ENCODE results near the gene MYH10.

MYH10 gene

GRCh38 chr17:8444494-8444893 is 186.0 kb downstream of the MYH10 start:
- no peak for DNase-seq (ENCODE audit: low read depth in 3 of 3)

DNA sequence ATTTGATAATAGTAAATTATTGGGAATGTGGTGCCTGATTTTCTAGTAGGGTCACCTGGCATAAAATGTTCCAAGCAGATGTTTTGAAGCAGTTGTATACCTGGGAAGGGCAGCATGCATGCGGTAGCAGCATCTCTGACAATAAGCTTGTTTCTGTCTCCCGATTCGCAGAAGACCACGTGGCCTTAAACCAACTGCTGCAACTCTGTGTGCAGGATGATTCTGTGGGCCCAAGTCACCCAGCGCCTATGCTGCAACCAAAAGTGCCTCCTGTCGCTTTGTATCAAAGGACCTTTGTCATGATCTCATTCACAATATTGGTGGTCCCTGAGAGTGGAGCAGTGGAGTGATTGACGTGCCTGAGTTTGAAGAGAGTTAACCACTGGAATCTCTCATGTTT is 186.8 kb downstream of the MYH10 start:
- no peak for DNase-seq (ENCODE audit: low read depth in 3 of 3)

- no peak for DNase-seq (ENCODE audit: low read depth in 3 of 3)
Measured at GRCh38 chr17:8442310-8442709, 188.2 kb downstream of the MYH10 start.

DNA sequence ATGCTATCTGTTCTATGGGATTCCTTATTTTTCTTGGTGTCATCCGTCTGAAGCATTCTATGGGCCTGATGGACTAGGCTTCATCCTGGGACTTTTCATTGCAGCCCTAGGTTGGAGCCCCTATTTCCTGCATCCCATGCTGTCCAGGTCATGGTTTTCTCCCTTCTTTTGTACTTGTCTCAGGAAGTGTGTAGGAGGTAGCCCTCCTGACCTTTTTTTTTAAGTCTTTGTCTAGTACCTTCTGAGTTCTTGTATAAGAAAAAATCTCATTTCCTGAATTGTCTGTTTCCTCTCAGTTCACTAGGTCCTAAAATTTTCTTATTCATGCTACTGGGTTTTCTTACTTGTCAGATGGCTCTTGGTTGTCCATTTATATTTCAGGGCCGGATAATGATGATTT is 188.8 kb downstream of the MYH10 start:
- no peak for DNase-seq (ENCODE audit: low read depth in 3 of 3)

DNA sequence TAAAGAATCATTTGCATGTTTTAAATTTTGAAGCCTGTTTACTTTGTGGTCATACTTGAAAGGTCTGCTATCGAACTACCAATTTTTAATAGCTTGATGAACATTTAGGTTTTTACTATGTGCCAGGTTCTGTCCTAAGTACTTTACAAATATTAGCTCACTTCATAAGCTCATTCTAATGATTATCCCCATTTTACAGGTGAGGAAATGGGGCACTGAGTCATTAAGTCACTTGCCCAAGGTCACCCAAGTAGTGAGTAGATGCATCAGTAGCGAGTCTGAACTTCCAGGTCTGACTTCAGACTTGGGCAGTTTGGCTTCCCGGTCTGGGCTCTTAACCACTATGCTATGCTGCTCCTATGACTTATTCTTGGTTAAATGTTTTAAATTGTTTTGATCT is 190.8 kb downstream of the MYH10 start:
- DNase-seq (ENCODE audit: low read depth in 3 of 3) = no peak

- no peak for DNase-seq (ENCODE audit: low read depth in 3 of 3)
Measured at GRCh38 chr17:8438441-8438840, 192.1 kb downstream of the MYH10 start.

GRCh38 chr17:8436844-8437171 is 193.7 kb downstream of the MYH10 start:
- no peak for DNase-seq (ENCODE audit: low read depth in 3 of 3)

- DNase-seq (ENCODE audit: low read depth in 3 of 3) = peak; percentile 32 to 51 (median 32)
Measured at GRCh38 chr17:8436169-8436843, 194.2 kb downstream of the MYH10 start.

DNA sequence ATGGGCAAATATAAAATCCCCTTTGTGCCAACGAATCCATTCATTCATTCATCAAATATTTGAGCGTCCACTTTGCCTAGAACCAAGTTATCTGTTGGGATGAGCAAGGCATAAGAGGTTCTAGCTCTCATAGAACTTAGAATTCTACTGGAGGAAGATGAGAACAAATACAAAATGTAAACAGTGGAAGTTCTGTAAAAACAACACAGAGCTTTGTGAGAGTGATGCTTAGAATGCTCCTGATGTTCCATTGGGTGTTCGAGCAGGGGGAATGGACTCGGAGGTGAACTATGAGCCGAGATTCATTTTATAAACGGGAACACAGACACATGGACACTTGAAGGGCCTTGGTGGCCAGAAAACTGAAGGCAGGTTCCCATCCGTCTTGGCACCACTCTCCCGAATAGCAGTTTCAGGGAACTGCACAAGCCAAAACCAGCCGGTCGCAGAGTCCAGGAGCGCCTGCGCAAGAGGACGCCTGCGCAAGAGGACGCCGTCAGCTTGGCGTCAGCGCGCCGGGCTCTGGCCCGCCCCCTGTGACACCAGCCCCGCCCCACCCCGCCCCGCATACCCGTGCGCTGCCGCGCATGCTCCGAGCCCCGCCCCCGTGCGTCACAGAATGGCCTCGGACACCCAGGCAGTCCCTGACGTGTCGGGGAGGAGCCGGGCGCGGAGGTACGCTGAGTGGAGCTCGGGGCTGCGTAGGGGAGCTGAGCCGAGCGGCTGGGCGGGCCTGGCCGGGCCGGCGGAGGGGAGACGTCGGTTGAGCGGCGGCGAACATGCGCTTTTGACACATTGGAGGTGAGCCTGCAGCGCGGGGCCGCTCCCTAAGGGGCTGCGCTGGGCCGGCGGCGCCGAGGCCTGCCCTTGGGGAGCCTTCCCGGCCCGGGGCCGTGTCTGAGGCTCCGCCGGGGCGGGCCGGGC is 195.0 kb downstream of the MYH10 start, which contains the start of gene NDEL1:
TSS of gene NDEL1 (plus strand) at position 640 of the 924 bp plus-strand sequence. CDS start 8,388 bp downstream, outside the sequence.
- DNase-seq (ENCODE audit: low read depth in 3 of 3) = peak; percentile 98 to 99 (median 98)

DNA sequence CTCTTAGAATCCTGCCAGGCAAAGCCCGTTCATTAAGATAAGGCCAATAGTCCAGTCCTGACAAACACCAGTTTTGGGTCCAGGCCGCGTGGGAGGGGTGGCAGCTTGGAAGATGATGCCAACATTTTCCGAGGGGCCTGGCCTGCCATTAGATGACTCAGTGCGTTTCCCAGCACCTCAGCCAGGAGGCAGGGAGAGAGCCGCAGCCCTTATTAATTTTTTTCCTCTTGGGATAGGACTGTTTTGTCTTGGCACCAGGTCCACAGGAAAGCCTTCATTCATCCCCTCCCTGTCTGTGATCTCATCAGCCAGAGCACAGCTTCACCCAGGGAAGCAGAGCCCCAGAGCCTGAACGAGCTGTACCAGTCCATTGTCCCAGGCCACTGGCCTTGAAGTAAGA is 199.6 kb downstream of the MYH10 start:
- no peak for DNase-seq (ENCODE audit: low read depth in 3 of 3)

DNA sequence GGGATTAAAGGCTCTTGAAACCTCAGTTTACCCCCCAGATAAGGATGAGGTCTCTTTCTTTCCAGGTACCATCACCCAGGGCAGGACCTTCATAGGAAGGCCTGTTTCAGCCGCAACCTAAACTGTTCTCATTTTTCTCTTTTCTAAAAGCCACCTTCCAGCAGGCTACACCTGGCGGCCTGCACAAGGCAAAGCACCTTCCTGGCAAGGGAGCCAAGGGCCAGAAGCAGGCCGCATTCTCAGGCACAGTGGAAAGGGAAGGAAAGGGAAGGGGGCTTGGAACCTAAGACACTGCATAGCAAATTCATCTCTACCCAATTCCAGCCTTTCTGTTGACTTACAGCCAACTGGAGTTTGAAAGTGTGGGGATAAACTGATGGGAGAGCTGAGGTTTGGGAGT is 203.7 kb downstream of the MYH10 start:
- no peak for DNase-seq (ENCODE audit: low read depth in 3 of 3)

DNA sequence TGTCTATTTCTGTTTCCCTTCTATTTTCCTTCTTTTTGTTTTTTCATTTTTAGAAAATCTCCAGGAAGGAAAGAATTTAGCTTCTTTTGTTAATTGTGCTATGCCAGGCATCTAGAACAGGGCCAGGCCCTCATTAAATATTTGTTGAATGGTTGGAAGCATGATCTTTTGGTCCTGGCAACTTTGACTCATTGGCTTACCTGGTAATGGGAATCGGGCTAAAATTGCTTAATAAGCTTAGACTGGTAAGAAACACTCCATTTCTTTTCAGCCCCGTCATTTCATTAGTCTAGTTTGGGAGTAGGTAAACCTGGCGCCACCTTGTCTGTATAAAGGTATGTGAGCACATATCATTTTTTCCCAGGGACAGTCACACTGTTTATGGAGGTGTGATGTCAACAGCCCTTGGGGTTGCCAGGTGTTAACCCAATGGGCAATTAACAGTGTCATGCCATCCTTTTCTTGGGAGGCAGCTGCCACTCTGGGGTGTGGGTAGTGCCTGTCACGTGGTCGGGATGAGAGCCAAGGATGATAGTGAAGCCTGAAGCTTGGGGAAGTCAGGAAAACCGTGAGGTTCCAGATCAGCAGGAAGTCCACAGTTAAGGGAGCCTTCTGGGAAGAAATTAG is 204.3 kb downstream of the MYH10 start:
- no peak for DNase-seq (ENCODE audit: low read depth in 3 of 3)
